ENCODE results near the gene PPP1R14B.

The PPP1R14B gene

GRCh38 chr11:64210301-64211020, 36.3 kb downstream of the PPP1R14B start:
- no peak for DNase-seq (ENCODE audit: low read depth)

DNA sequence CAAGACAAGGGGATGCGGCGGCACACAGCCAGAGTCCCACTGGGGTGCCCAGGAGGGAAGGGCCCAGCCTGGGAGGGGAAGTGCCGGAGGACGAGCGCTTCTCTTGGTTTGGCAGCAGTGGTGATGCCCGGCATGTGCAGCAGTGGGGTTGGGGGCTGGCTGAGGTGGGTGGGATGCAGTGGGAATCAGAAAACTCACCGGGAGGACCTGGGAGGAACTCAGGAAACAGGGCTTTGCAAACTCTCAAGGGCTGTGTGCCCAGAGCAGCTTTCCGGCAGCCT, 37.2 kb downstream of the PPP1R14B start:
- no peak for DNase-seq (ENCODE audit: low read depth)

GRCh38 chr11:64208796-64209562, 37.8 kb downstream of the PPP1R14B start:
- no peak for DNase-seq (ENCODE audit: low read depth)

GRCh38 chr11:64208086-64208795, 38.5 kb downstream of the PPP1R14B start:
- DNase-seq (ENCODE audit: low read depth) = no peak

DNA sequence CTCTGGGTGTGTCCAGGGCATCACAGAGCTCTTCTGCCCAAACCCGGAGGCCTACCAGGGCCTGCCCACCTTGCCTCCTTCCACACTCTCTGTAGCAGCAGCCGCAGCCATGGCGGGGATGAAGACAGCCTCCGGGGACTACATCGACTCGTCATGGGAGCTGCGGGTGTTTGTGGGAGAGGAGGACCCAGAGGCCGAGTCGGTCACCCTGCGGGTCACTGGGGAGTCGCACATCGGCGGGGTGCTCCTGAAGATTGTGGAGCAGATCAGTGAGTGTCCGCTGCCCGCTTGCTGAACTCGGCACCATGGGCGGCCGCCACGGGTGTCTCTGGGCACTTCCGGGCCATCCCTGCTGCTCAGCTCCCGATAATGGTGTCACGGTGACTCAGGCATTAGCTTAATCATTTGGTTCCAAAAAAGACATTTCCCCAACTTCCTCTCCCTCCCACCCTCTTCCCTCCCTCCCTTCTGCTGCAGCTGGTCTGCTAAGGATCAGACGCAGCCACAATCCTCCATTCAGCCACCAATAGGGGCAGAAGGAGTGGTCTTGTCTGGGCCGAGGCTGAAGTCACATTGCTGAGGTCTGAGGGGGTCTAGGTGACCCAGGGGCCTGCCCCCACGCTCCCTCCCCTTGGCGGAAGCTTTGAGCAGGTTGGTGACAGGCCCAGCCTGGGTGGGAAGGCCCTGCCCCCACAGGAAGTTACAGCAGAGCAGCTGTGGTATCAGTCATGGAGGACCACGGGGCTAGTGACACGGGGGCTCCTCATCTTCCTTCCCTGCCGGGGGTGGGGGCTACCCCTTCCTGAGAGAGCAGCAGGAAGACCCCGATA, 39.3 kb downstream of the PPP1R14B start:
- DNase-seq (ENCODE audit: low read depth) = peak; percentile 75

- peak; percentile 72 for DNase-seq (ENCODE audit: low read depth)
Observed at GRCh38 chr11:64206457-64207255, 40.1 kb downstream of the PPP1R14B start, which contains the start of gene FERMT3. Gene FERMT3, plus strand, starts transcription at chr11:64206721. Its CDS starts 644 bp downstream, at chr11:64207365.

GRCh38 chr11:64204464-64204989, 42.2 kb downstream of the PPP1R14B start:
- DNase-seq (ENCODE audit: low read depth) = peak; percentile 64

GRCh38 chr11:64204080-64204440, 42.7 kb downstream of the PPP1R14B start:
- no peak for DNase-seq (ENCODE audit: low read depth)

DNA sequence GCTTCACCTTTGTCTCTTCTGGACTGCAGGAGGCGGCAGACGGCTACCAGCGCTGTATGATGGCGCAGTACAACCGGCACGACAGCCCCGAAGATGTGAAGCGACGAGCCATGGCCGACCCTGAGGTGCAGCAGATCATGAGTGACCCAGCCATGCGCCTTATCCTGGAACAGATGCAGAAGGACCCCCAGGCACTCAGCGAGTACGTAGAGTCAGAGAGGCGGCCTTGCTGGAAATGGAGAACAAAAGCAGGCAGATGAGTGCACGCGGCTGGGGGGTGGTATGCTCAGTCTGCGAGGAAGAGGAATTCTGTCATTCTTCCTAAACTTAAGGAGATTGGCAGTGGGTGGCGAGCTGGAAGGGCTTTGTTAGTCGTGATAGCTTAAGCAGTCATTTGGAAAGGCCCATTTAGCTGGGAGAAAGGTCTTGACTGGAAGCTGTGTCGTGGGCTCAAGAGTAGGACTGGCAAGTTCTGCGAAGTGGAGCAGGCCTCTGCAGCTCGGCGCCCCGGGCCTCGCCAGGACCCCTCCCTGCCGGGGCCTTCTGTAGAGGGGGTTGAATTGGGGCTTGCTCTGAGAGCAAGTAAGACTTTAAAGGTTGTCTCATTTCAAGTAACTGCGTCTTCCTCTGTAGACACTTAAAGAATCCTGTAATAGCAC, 43.2 kb downstream of the PPP1R14B start:
- DNase-seq (ENCODE audit: low read depth) = no peak

GRCh38 chr11:64202992-64203391, 43.8 kb downstream of the PPP1R14B start:
- DNase-seq (ENCODE audit: low read depth) = no peak

GRCh38 chr11:64201543-64201942, 45.2 kb downstream of the PPP1R14B start:
- DNase-seq (ENCODE audit: low read depth) = no peak

DNA sequence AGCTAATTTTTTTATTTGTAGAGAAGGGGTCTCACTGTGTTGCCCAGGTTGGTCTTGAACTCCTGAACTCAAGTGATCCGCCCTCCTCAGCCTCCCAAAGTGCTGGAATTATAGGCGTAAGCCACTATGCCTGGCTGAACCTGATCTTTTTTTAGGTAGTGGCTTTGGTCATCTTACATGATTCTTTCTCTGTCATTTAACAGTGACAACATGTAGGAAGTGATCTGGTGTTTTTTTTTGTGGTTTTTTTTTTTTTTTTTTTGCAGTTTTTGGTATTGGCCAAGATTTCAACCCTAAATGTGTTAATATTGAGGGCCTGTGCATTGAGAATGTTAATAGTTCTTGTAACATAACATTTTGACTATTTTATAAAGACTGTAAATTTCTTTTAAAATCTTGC, 48.2 kb downstream of the PPP1R14B start:
- DNase-seq (ENCODE audit: low read depth) = no peak

DNA sequence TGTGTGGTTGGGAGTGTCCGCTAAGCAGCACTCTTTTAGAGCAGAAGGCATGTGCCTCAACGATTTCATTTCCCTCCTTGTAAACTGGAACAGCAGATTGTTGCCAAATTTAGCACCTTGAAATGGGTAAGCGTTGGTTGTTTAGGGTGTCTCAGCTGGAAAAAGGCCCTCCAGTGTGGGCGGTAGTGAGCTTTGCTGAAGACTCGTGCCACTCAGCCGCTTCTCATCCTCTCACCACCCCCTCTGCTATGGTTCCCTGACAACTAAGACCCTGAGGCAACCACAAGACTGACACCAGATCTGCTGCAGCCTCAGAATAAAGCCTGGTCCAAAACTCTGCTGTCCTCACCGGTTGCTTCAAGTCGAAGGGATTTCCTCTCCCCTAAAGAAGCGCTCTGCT, 50.1 kb downstream of the PPP1R14B start:
- DNase-seq (ENCODE audit: low read depth) = no peak
